SJSA1 (cell line): ENCODE measurements around the gene DYRK1A. TPM values are rescaled to one million over a fixed set of nuclear protein-coding genes. Genes with fewer than 3 reads are reported as not detected.

Experiments used
- DNase-seq, 2 experiments: peaks; one replicate each; pipeline ENCODE4 v3.0.0-alpha.2; 2015 to 2020; ENCODE audit warnings: low spot score in 2 of 2, low read depth in 1 of 2
- H3K27ac ChIP-seq: fragments of 250-450 bp; sonication (Bioruptor Pico); 2 replicates; pipeline ENCODE4 v1.5.1; 2020; ENCODE audit warnings: mild to moderate bottlenecking, moderate library complexity
- H3K27me3 ChIP-seq: fragments of 250-450 bp; sonication (Bioruptor Pico); replicated peaks from 2 replicates; pipeline ENCODE4 v1.5.1; 2020; ENCODE audit warnings: mild to moderate bottlenecking, moderate library complexity
- H3K36me3 ChIP-seq: fragments of 250-450 bp; sonication (Bioruptor Pico); 2 replicates; pipeline ENCODE4 v1.5.1; 2020; ENCODE audit warnings: mild to moderate bottlenecking
- H3K4me1 ChIP-seq: fragments of 250-450 bp; sonication (Bioruptor Pico); replicated peaks from 2 replicates; pipeline ENCODE4 v1.6.1; 2021; ENCODE audit warnings: mild to moderate bottlenecking
- H3K4me3 ChIP-seq: fragments of 250-450 bp; sonication (Bioruptor Pico); 2 replicates; pipeline ENCODE4 v1.5.1; 2020; ENCODE audit warnings: mild to moderate bottlenecking
- H3K9me3 ChIP-seq: fragments of 250-450 bp; sonication (Bioruptor Pico); replicated peaks from 2 replicates; pipeline ENCODE4 v1.5.1; 2020; ENCODE audit warnings: mild to moderate bottlenecking
- total RNA-seq: library from RNA; depleted of rRNA; stranded (reverse); fragments of >200 nt; shearing (Covaris generic); gene quantifications from 2 replicates; pipeline ENCODE4 v1.2.3, GENCODE V29; 2014

Gene DYRK1A
- total RNA-seq, 1 experiment from 2014 or later, result 51.3 TPM

- Histone ChIP-seq H3K4me3 (no peak overlapping the region), H3K27me3 (no peaks in the 10 kb centered on the region), H3K36me3 (no peaks in the 10 kb centered on the region), H3K4me1 (no peaks in the 10 kb centered on the region), H3K9me3 (no peaks in the 10 kb centered on the region), H3K27ac (no peak overlapping the region)
- no peak for DNase-seq
These were observed 184.2 kb downstream of the DYRK1A start for GRCh38 chr21:37550618-37551330.

- Histone ChIP-seq H3K36me3 (no peaks in the 10 kb centered on the region), H3K9me3 (no peaks in the 10 kb centered on the region), H3K4me1 (no peaks in the 10 kb centered on the region), H3K27ac (no peak overlapping the region), H3K4me3 (no peak overlapping the region), H3K27me3 (no peaks in the 10 kb centered on the region)
- DNase-seq, result no peak
These were observed 184.9 kb downstream of the DYRK1A start for GRCh38 chr21:37551331-37551992.

GRCh38 chr21:37551993-37552355, 185.4 kb downstream of the DYRK1A start:
- DNase-seq, result no peak
- Histone ChIP-seq H3K36me3 (no peaks in the 10 kb centered on the region), H3K27me3 (no peaks in the 10 kb centered on the region), H3K27ac (no peak overlapping the region), H3K4me3 (no peak overlapping the region), H3K4me1 (no peaks in the 10 kb centered on the region), H3K9me3 (no peaks in the 10 kb centered on the region)

- H3K27me3 ChIP-seq, result no peaks in the 10 kb centered on the region
- H3K4me3 ChIP-seq, result no peak overlapping the region
- H3K36me3 ChIP-seq, result no peaks in the 10 kb centered on the region
- DNase-seq, result no peak
- no peaks in the 10 kb centered on the region for H3K9me3 ChIP-seq
- H3K4me1 ChIP-seq, result no peaks in the 10 kb centered on the region
- no peak overlapping the region for H3K27ac ChIP-seq
These were observed 186.0 kb downstream of the DYRK1A start for GRCh38 chr21:37552496-37553029.

- Histone ChIP-seq H3K4me1 (no peaks in the 10 kb centered on the region), H3K27ac (no peak overlapping the region), H3K36me3 (no peaks in the 10 kb centered on the region), H3K27me3 (no peaks in the 10 kb centered on the region), H3K9me3 (no peaks in the 10 kb centered on the region), H3K4me3 (no peak overlapping the region)
- no peak for DNase-seq
These were observed 186.5 kb downstream of the DYRK1A start for GRCh38 chr21:37553078-37553481.

GRCh38 chr21:37554661-37555379, 188.2 kb downstream of the DYRK1A start:
- H3K27ac ChIP-seq, result no peak overlapping the region
- no peaks in the 10 kb centered on the region for H3K9me3 ChIP-seq
- H3K27me3 ChIP-seq, result no peaks in the 10 kb centered on the region
- H3K4me1 ChIP-seq, result no peaks in the 10 kb centered on the region
- no peak overlapping the region for H3K4me3 ChIP-seq
- H3K36me3 ChIP-seq, result no peaks in the 10 kb centered on the region
- DNase-seq, result no peak

- Histone ChIP-seq H3K4me1 (no peaks in the 10 kb centered on the region), H3K9me3 (no peaks in the 10 kb centered on the region), H3K27me3 (no peaks in the 10 kb centered on the region), H3K36me3 (no peaks in the 10 kb centered on the region), H3K4me3 (no peak overlapping the region), H3K27ac (no peak overlapping the region)
- no peak for DNase-seq
These were observed 189.2 kb downstream of the DYRK1A start for GRCh38 chr21:37555672-37556261.

- Histone ChIP-seq H3K4me3 (no peak overlapping the region), H3K4me1 (no peaks in the 10 kb centered on the region), H3K27ac (no peak overlapping the region), H3K36me3 (no peaks in the 10 kb centered on the region), H3K9me3 (no peaks in the 10 kb centered on the region), H3K27me3 (no peaks in the 10 kb centered on the region)
- no peak for DNase-seq
These were observed 190.8 kb downstream of the DYRK1A start for GRCh38 chr21:37557261-37557950.

- H3K4me3 ChIP-seq, result no peak overlapping the region
- H3K4me1 ChIP-seq, result peaks cover 8% of the 10 kb centered on the region
- no peak overlapping the region for H3K27ac ChIP-seq
- no peaks in the 10 kb centered on the region; the same call in 1 of the 2 replicates for H3K36me3 ChIP-seq
- H3K9me3 ChIP-seq, result no peaks in the 10 kb centered on the region
- no peaks in the 10 kb centered on the region for H3K27me3 ChIP-seq
- no peak for DNase-seq
These were observed 192.2 kb downstream of the DYRK1A start for GRCh38 chr21:37558676-37559211.

GRCh38 chr21:37560385-37560784, 193.8 kb downstream of the DYRK1A start:
- Histone ChIP-seq H3K4me1 (peaks cover 22% of the 10 kb centered on the region), H3K27ac (no peak overlapping the region), H3K36me3 (no peaks in the 10 kb centered on the region; the same call in 1 of the 2 replicates), H3K27me3 (no peaks in the 10 kb centered on the region), H3K9me3 (no peaks in the 10 kb centered on the region), H3K4me3 (no peak overlapping the region)
- no peak for DNase-seq

- DNase-seq, result no peak
- Histone ChIP-seq H3K4me3 (no peak overlapping the region), H3K27ac (no peak overlapping the region), H3K27me3 (no peaks in the 10 kb centered on the region), H3K9me3 (no peaks in the 10 kb centered on the region), H3K4me1 (peaks cover 24% of the 10 kb centered on the region), H3K36me3 (no peaks in the 10 kb centered on the region; the same call in 1 of the 2 replicates)
These were observed 194.9 kb downstream of the DYRK1A start for GRCh38 chr21:37561506-37561905.

GRCh38 chr21:37561941-37562919, 195.7 kb downstream of the DYRK1A start:
- Histone ChIP-seq H3K27me3 (no peaks in the 10 kb centered on the region), H3K36me3 (no peaks in the 10 kb centered on the region; the same call in 1 of the 2 replicates), H3K4me3 (no peak overlapping the region), H3K9me3 (no peaks in the 10 kb centered on the region), H3K4me1 (peaks cover 24% of the 10 kb centered on the region), H3K27ac (no peak overlapping the region)
- DNase-seq, result no peak
